ENCODE results near the gene PDSS2.

DNA sequence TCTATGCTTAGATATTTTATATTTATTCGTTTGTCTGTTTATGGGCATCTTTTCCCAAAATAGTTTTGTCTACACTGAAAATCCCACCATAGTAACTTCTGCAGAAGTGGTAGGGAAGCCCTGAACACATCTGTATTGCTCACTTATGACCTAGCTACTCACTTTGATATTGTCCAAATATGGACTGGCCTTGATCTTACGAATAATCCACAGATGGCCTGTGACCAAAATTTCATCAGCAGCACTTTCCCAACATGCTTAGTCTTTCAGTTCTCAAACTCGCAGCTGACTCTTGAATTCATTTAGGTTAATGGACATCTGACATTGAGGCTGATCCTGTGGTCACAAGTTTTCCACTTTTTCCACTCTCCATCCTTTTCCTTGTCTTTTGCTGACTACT is 263.2 kb downstream of the PDSS2 start:
- TF ChIP-seq, protein P1, sequence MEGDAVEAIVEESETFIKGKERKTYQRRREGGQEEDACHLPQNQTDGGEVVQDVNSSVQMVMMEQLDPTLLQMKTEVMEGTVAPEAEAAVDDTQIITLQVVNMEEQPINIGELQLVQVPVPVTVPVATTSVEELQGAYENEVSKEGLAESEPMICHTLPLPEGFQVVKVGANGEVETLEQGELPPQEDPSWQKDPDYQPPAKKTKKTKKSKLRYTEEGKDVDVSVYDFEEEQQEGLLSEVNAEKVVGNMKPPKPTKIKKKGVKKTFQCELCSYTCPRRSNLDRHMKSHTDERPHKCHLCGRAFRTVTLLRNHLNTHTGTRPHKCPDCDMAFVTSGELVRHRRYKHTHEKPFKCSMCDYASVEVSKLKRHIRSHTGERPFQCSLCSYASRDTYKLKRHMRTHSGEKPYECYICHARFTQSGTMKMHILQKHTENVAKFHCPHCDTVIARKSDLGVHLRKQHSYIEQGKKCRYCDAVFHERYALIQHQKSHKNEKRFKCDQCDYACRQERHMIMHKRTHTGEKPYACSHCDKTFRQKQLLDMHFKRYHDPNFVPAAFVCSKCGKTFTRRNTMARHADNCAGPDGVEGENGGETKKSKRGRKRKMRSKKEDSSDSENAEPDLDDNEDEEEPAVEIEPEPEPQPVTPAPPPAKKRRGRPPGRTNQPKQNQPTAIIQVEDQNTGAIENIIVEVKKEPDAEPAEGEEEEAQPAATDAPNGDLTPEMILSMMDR (IDR thresholded peaks at IDR 0.05) = no peak
- TF ChIP-seq, protein P2, sequence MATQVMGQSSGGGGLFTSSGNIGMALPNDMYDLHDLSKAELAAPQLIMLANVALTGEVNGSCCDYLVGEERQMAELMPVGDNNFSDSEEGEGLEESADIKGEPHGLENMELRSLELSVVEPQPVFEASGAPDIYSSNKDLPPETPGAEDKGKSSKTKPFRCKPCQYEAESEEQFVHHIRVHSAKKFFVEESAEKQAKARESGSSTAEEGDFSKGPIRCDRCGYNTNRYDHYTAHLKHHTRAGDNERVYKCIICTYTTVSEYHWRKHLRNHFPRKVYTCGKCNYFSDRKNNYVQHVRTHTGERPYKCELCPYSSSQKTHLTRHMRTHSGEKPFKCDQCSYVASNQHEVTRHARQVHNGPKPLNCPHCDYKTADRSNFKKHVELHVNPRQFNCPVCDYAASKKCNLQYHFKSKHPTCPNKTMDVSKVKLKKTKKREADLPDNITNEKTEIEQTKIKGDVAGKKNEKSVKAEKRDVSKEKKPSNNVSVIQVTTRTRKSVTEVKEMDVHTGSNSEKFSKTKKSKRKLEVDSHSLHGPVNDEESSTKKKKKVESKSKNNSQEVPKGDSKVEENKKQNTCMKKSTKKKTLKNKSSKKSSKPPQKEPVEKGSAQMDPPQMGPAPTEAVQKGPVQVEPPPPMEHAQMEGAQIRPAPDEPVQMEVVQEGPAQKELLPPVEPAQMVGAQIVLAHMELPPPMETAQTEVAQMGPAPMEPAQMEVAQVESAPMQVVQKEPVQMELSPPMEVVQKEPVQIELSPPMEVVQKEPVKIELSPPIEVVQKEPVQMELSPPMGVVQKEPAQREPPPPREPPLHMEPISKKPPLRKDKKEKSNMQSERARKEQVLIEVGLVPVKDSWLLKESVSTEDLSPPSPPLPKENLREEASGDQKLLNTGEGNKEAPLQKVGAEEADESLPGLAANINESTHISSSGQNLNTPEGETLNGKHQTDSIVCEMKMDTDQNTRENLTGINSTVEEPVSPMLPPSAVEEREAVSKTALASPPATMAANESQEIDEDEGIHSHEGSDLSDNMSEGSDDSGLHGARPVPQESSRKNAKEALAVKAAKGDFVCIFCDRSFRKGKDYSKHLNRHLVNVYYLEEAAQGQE (IDR thresholded peaks at IDR 0.05; ENCODE audit: insufficient read depth in 1 of 2, low read depth in 2 of 2, low read length in 1 of 2) = no peak
- no peak for TF ChIP-seq POLR2AphosphoS5 (IDR thresholded peaks at IDR 0.05; ENCODE audit: low read depth, low read length)
- no peak for TF ChIP-seq TCF7L2 (IDR thresholded peaks at IDR 0.05; ENCODE audit: low read depth, low read length)
- no peak for TF ChIP-seq SIN3A (IDR thresholded peaks at IDR 0.05; ENCODE audit: borderline replicate concordance, insufficient read depth, low read depth, low read length)

Data from Panc1 (cell line).